Lower lobe of right lung (tissue), 2 donors: ENCODE results near the gene LIPA. TPM values are rescaled to one million over a fixed set of nuclear protein-coding genes. Genes with fewer than 3 reads are reported as not detected.

Experiments
- ATAC-seq, 2 donors: fragments of 200-7000 bp; cut with Tn5 transposase; one replicate each; pipeline ENCODE4 v1.9.1; 2020 to 2022; ENCODE audit warnings: mild to moderate bottlenecking in 2 of 2, moderate library complexity in 2 of 2
- DNase-seq: peaks from one replicate; pipeline ENCODE4 v3.0.0-alpha.2; 2020
- H3K27ac ChIP-seq: fragments of 200-600 bp; one replicate; pipeline ENCODE4 v1.8.0; 2022
- H3K27me3 ChIP-seq: fragments of 200-600 bp; one replicate; pipeline ENCODE4 v1.8.0; 2022; ENCODE audit warnings: low read depth
- H3K36me3 ChIP-seq: fragments of 200-600 bp; one replicate; pipeline ENCODE4 v1.8.0; 2022; ENCODE audit warnings: mild to moderate bottlenecking
- H3K4me1 ChIP-seq: fragments of 200-600 bp; one replicate; pipeline ENCODE4 v1.8.0; 2022
- H3K4me3 ChIP-seq: fragments of 200-600 bp; one replicate; pipeline ENCODE4 v1.8.0; 2022; ENCODE audit warnings: mild to moderate bottlenecking
- H3K9me3 ChIP-seq: fragments of 200-600 bp; one replicate; pipeline ENCODE4 v1.8.0; 2022
- CTCF ChIP-seq: fragments of 200-600 bp; IDR thresholded peaks from one replicate; pipeline ENCODE4 v1.8.0; 2022; ENCODE audit warnings: antibody characterized with exemption, mild to moderate bottlenecking
- intact Hi-C: fragments of 100-400 bp; cut with DNase I; formaldehyde crosslinking; loops from one replicate; pipeline ENCODE4 v1.11.0; 2022
- total RNA-seq: library from RNA; stranded (reverse); fragmentation: NEBNext Ultra II Directional; extraction: Animal tissue kit (Norgen Biotek cat#: 25700); gene quantifications from one replicate; pipeline ENCODE4 v1.2.1, GENCODE V29; 2021
- donor health status: DM: no; HTN: yes; CAD: no; lungs with severe emphysema.

LIPA gene
- total RNA-seq, 1 donor from 2014 or later: 174 TPM

- H3K27ac ChIP-seq: no peak overlapping the region
- TF ChIP-seq CTCF: no peak
- ATAC-seq: no peak
These were observed 10.8 kb upstream of the LIPA start for GRCh38 chr10:89262086-89263051.

GRCh38 chr10:89258881-89259280 is 7.3 kb upstream of the LIPA start:
- DNase-seq: no peak
- H3K4me3 ChIP-seq: no peak overlapping the region
- intact Hi-C loops: no loop called here
- H3K9me3 ChIP-seq: no peaks in the 10 kb centered on the region
- no peaks in the 10 kb centered on the region for H3K36me3 ChIP-seq
- peaks cover 5% of the 10 kb centered on the region for H3K4me1 ChIP-seq
- no peak overlapping the region for H3K27ac ChIP-seq
- H3K27me3 ChIP-seq: no peaks in the 10 kb centered on the region
- no peak for TF ChIP-seq CTCF
- ATAC-seq: no peak

More at GRCh38 chr10:89262086-89263051, 10.8 kb upstream of the LIPA start:
- no peak overlapping the region for H3K4me3 ChIP-seq
- no peaks in the 10 kb centered on the region for H3K9me3 ChIP-seq
- H3K4me1 ChIP-seq: peaks cover 5% of the 10 kb centered on the region
- H3K27me3 ChIP-seq: no peaks in the 10 kb centered on the region
- no peak for DNase-seq
- intact Hi-C loops: no loop called here
- H3K36me3 ChIP-seq: no peaks in the 10 kb centered on the region

- no peak overlapping the region for H3K4me3 ChIP-seq
- no peak overlapping the region for H3K27ac ChIP-seq
- DNase-seq: no peak
- ATAC-seq: no peak
- intact Hi-C loops: no loop called here
- H3K27me3 ChIP-seq: no peaks in the 10 kb centered on the region
- H3K9me3 ChIP-seq: no peaks in the 10 kb centered on the region
- no peaks in the 10 kb centered on the region for H3K36me3 ChIP-seq
- TF ChIP-seq CTCF: no peak
- H3K4me1 ChIP-seq: peaks cover 5% of the 10 kb centered on the region
These were observed 6.0 kb upstream of the LIPA start for GRCh38 chr10:89257581-89257980.

GRCh38 chr10:89256962-89257361 is 5.4 kb upstream of the LIPA start:
- intact Hi-C loops: no loop called here
- Histone ChIP-seq H3K27ac (no peak overlapping the region), H3K4me1 (peaks cover 5% of the 10 kb centered on the region), H3K4me3 (no peak overlapping the region), H3K9me3 (no peaks in the 10 kb centered on the region), H3K27me3 (no peaks in the 10 kb centered on the region), H3K36me3 (no peaks in the 10 kb centered on the region)
- DNase-seq (no peak), ATAC-seq (no peak)
- TF ChIP-seq CTCF: no peak

- no peaks in the 10 kb centered on the region for H3K27me3 ChIP-seq
- no peak for DNase-seq
- intact Hi-C loops: no loop called here
- H3K4me1 ChIP-seq: peaks cover 5% of the 10 kb centered on the region
- no peaks in the 10 kb centered on the region for H3K9me3 ChIP-seq
- ATAC-seq: no peak
- H3K36me3 ChIP-seq: no peaks in the 10 kb centered on the region
- H3K4me3 ChIP-seq: no peak overlapping the region
- no peak for TF ChIP-seq CTCF
- H3K27ac ChIP-seq: no peak overlapping the region
These were observed 4.8 kb upstream of the LIPA start for GRCh38 chr10:89256340-89256739.
